ENCODE measurements around the gene PFN4. TPM values are rescaled to one million over a fixed set of nuclear protein-coding genes. Genes with fewer than 3 reads are reported as not detected.

Gene PFN4
- total and polyA plus RNA-seq, 9 of the 15 experiments (the other 6 are each of a cell fraction or from before 2014, with no cell fraction given), result 0.07 to 0.54 (median 0.31) TPM; not detected in 2

DNA sequence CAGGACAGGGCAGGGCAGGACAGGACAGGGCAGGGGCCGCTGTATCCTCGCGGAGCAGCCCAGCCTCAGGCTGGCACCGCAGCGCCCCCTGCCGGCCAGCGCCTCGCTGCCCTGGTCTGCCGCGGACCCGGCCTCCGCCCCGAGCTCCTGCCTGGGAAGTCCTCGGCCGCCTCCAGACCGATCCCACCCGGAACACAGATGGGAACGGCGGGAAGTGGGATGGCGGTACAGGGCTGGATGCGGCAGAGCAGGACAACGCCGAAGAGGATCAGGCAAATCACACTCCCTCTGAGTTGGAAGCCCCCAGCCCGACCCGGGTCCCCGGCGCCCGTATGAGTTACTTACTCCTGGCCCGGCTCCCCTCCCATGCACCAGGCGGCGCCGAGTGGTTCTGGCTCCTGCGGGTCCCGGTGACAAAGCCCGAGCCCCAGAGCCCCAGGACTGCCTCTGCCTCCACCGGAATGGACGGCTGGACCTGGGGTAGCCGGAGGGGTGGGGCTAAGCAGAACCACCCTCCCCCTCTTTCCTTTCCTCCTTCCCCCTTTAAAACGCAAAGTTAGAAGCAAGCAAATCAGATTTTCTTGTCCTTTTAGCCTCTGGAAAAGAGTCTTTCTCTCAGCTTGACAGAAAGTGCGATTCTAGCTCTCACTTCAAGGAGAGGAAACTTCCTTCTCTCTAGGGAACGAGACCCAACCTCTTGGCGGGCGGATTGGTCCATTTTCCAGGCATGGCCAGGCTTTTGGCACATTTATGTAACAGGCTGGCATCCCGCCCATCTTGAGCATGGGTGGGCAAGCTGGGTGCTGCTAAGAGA, 38.5 kb downstream of the PFN4 start, which contains the start of gene TP53I3 (continued):
- peak; percentile 59; the same call in 1 of the 2 replicates for TF ChIP-seq NR2C2 (CRISPR knock-in tag; IDR thresholded peaks at IDR 0.05)
- peak; percentile 41 for TF ChIP-seq NR2C2 (tag; IDR thresholded peaks at IDR 0.05)
- TF ChIP-seq, protein P1, sequence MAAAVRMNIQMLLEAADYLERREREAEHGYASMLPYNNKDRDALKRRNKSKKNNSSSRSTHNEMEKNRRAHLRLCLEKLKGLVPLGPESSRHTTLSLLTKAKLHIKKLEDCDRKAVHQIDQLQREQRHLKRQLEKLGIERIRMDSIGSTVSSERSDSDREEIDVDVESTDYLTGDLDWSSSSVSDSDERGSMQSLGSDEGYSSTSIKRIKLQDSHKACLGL (CRISPR knock-in tag; IDR thresholded peaks at IDR 0.05; ENCODE audit: borderline replicate concordance, poor library complexity, severe bottlenecking), result no peak
- no peak for TF ChIP-seq KLF6 (CRISPR knock-in tag; IDR thresholded peaks at IDR 0.05; ENCODE audit: borderline replicate concordance)
- TF ChIP-seq MAFG (tag; conservative IDR thresholded peaks at IDR 0.05), result no peak
- TF ChIP-seq, protein P2, sequence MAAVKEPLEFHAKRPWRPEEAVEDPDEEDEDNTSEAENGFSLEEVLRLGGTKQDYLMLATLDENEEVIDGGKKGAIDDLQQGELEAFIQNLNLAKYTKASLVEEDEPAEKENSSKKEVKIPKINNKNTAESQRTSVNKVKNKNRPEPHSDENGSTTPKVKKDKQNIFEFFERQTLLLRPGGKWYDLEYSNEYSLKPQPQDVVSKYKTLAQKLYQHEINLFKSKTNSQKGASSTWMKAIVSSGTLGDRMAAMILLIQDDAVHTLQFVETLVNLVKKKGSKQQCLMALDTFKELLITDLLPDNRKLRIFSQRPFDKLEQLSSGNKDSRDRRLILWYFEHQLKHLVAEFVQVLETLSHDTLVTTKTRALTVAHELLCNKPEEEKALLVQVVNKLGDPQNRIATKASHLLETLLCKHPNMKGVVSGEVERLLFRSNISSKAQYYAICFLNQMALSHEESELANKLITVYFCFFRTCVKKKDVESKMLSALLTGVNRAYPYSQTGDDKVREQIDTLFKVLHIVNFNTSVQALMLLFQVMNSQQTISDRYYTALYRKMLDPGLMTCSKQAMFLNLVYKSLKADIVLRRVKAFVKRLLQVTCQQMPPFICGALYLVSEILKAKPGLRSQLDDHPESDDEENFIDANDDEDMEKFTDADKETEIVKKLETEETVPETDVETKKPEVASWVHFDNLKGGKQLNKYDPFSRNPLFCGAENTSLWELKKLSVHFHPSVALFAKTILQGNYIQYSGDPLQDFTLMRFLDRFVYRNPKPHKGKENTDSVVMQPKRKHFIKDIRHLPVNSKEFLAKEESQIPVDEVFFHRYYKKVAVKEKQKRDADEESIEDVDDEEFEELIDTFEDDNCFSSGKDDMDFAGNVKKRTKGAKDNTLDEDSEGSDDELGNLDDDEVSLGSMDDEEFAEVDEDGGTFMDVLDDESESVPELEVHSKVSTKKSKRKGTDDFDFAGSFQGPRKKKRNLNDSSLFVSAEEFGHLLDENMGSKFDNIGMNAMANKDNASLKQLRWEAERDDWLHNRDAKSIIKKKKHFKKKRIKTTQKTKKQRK (IDR thresholded peaks at IDR 0.05; ENCODE audit: borderline replicate concordance, low read depth, low read length), result no peak
- no peak; the same call in 1 of the 2 replicates for TF ChIP-seq RFX5 (IDR thresholded peaks at IDR 0.05; ENCODE audit: low read depth, low read length)
- no peak for TF ChIP-seq NCOA4 (IDR thresholded peaks at IDR 0.05; ENCODE audit: partially characterized antibody)
- TF ChIP-seq, protein P3, sequence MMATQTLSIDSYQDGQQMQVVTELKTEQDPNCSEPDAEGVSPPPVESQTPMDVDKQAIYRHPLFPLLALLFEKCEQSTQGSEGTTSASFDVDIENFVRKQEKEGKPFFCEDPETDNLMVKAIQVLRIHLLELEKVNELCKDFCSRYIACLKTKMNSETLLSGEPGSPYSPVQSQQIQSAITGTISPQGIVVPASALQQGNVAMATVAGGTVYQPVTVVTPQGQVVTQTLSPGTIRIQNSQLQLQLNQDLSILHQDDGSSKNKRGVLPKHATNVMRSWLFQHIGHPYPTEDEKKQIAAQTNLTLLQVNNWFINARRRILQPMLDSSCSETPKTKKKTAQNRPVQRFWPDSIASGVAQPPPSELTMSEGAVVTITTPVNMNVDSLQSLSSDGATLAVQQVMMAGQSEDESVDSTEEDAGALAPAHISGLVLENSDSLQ (IDR thresholded peaks at IDR 0.05), result 0 out of 2 replicates have a peak, but pooled peaks have one; percentile 7
- TF ChIP-seq, protein P4, sequence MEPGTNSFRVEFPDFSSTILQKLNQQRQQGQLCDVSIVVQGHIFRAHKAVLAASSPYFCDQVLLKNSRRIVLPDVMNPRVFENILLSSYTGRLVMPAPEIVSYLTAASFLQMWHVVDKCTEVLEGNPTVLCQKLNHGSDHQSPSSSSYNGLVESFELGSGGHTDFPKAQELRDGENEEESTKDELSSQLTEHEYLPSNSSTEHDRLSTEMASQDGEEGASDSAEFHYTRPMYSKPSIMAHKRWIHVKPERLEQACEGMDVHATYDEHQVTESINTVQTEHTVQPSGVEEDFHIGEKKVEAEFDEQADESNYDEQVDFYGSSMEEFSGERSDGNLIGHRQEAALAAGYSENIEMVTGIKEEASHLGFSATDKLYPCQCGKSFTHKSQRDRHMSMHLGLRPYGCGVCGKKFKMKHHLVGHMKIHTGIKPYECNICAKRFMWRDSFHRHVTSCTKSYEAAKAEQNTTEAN (CRISPR knock-in tag; IDR thresholded peaks at IDR 0.05), result no peak
- TF ChIP-seq POLR2A (conservative IDR thresholded peaks at IDR 0.05), result peak; percentile 81
- TF ChIP-seq PML (IDR thresholded peaks at IDR 0.05; ENCODE audit: low read length), result 0 out of 2 replicates have a peak, but pooled peaks have one; percentile 20
- no peak; the same call in 1 of the 2 replicates for TF ChIP-seq FOXJ2 (tag; IDR thresholded peaks at IDR 0.05)
- TF ChIP-seq SMAD3 (CRISPR knock-in tag; conservative IDR thresholded peaks at IDR 0.05), result no peak
- no peak for TF ChIP-seq ZNF57 (CRISPR knock-in tag; IDR thresholded peaks at IDR 0.05)
- no peak for TF ChIP-seq FOXJ3 (CRISPR knock-in tag; IDR thresholded peaks at IDR 0.05)
- no peak for TF ChIP-seq ZNF24 (IDR thresholded peaks at IDR 0.05)
- TF ChIP-seq BCOR (IDR thresholded peaks at IDR 0.05), result peak; percentile 37; the same call in 1 of the 2 replicates
- TF ChIP-seq, protein P5, sequence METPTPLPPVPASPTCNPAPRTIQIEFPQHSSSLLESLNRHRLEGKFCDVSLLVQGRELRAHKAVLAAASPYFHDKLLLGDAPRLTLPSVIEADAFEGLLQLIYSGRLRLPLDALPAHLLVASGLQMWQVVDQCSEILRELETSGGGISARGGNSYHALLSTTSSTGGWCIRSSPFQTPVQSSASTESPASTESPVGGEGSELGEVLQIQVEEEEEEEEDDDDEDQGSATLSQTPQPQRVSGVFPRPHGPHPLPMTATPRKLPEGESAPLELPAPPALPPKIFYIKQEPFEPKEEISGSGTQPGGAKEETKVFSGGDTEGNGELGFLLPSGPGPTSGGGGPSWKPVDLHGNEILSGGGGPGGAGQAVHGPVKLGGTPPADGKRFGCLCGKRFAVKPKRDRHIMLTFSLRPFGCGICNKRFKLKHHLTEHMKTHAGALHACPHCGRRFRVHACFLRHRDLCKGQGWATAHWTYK (CRISPR knock-in tag; IDR thresholded peaks at IDR 0.05), result peak; percentile 52; the same call in 1 of the 2 replicates
- TF ChIP-seq GATA2 (CRISPR knock-in tag; IDR thresholded peaks at IDR 0.05), result no peak
- peak; percentile 22; the same call in 1 of the 2 replicates for TF ChIP-seq POLR2AphosphoS2 (IDR thresholded peaks at IDR 0.05; ENCODE audit: low read length)
- TF ChIP-seq EGR1 (conservative IDR thresholded peaks at IDR 0.05), result no peak
